ENCODE data around the gene HDLBP.

DNA sequence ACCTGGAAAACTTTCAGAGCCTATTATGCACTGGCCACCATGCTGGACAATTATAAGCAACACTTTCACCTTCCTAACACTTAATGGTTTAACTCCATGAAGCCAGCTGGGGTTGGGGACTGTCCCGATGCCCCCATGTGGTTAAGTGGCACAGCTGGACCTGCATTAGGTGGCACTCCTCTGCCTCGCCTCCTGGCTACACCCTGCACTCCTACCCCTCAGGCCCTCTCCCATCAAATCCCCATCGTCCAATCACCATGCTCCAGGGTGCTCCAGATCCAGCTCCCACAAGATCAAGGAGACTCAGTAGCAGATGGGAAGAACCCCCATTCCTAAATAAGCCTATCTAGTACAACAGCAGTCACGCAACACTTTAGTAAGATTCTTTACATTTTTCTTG is 53.8 kb downstream of the HDLBP start:
- TF ChIP-seq, protein P1, sequence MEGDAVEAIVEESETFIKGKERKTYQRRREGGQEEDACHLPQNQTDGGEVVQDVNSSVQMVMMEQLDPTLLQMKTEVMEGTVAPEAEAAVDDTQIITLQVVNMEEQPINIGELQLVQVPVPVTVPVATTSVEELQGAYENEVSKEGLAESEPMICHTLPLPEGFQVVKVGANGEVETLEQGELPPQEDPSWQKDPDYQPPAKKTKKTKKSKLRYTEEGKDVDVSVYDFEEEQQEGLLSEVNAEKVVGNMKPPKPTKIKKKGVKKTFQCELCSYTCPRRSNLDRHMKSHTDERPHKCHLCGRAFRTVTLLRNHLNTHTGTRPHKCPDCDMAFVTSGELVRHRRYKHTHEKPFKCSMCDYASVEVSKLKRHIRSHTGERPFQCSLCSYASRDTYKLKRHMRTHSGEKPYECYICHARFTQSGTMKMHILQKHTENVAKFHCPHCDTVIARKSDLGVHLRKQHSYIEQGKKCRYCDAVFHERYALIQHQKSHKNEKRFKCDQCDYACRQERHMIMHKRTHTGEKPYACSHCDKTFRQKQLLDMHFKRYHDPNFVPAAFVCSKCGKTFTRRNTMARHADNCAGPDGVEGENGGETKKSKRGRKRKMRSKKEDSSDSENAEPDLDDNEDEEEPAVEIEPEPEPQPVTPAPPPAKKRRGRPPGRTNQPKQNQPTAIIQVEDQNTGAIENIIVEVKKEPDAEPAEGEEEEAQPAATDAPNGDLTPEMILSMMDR (IDR thresholded peaks at IDR 0.05; ENCODE audit: insufficient read depth, low read length) = no peak
- TF ChIP-seq POLR2AphosphoS5 (IDR thresholded peaks at IDR 0.05; ENCODE audit: low read depth) = no peak

All from HL-60 (cell line).